Mucosa of rectum (tissue), 2 donors: ENCODE measurements around the gene CALM3.

Experiments
- H3K27ac ChIP-seq, 2 donors: one replicate each; pipeline ENCODE4 v1.7.0; 2013; ENCODE audit warnings: inconsistent platforms in 2 of 2, low read depth in 2 of 2, low read length in 2 of 2
- H3K27me3 ChIP-seq, 2 donors: one replicate each; pipeline ENCODE4 v1.7.0; 2013; ENCODE audit warnings: low read length in 2 of 2; ENCODE audit not compliant: control insufficient read depth in 2 of 2, insufficient read depth in 2 of 2
- H3K36me3 ChIP-seq, 2 donors: one replicate each; pipeline ENCODE4 v1.7.0; 2013; ENCODE audit warnings: low read length in 2 of 2; ENCODE audit not compliant: control insufficient read depth in 2 of 2, insufficient read depth in 2 of 2
- H3K4me1 ChIP-seq, 2 donors: one replicate each; pipeline ENCODE4 v1.7.0; 2013; ENCODE audit warnings: low read length in 2 of 2, mild to moderate bottlenecking in 1 of 2; ENCODE audit not compliant: control insufficient read depth in 2 of 2, insufficient read depth in 2 of 2
- H3K4me3 ChIP-seq, 2 donors: one replicate each; pipeline ENCODE4 v1.7.0; 2013; ENCODE audit warnings: low read length in 2 of 2
- H3K9ac ChIP-seq, 2 donors: one replicate each; pipeline ENCODE4 v1.7.0; 2013; ENCODE audit warnings: low read length in 2 of 2, low read depth in 1 of 2, mild to moderate bottlenecking in 1 of 2
- H3K9me3 ChIP-seq, 2 donors: one replicate each; pipeline ENCODE4 v1.7.0; 2013; ENCODE audit warnings: low read length in 2 of 2; ENCODE audit not compliant: control insufficient read depth in 2 of 2
- donor health status: healthy.
- donor health status: Normal muscosa, but diverticular disease.

Gene CALM3

DNA sequence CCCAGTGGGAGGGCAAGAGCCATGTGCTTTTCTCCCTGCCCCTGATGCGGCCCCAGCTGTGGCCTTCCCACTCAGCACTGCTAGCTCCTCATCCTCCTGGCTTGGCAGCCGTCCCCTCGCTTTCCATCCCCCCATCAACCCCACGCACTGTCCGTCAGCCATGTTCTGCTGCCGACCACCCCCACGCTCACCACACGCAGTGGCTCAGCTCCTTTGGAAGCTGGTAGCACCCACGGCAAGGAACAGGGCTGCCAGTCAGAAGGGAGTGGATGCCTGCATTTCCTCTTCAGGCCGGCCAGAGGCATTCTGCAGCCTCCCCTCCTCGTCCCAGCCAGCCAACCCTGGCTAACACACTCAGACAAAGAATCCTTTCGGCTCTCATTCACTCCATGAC, 6.3 kb downstream of the CALM3 start:
- Histone ChIP-seq H3K36me3 (peaks cover 47 to 49% of the 10 kb centered on the region in 2 donors), H3K4me3 (no peak overlapping the region), H3K27me3 (no peaks in the 10 kb centered on the region), H3K9me3 (no peaks in the 10 kb centered on the region), H3K4me1 (peaks cover 19 to 24% of the 10 kb centered on the region in 2 donors), H3K9ac (no peak overlapping the region), H3K27ac (no peak overlapping the region)

DNA sequence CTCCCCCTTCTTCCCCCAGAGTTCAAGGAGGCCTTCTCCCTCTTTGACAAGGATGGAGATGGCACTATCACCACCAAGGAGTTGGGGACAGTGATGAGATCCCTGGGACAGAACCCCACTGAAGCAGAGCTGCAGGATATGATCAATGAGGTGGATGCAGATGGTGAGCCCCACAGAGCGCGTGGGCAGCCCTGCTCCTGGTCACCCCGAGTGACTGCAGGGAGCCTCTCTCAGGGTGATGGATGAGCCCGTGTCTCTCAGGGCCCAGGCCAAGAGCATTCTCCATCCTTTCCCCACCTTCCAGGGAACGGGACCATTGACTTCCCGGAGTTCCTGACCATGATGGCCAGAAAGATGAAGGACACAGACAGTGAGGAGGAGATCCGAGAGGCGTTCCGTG, 7.0 kb downstream of the CALM3 start:
- Histone ChIP-seq H3K4me1 (peaks cover 12 to 17% of the 10 kb centered on the region in 2 donors), H3K4me3 (no peak overlapping the region), H3K9me3 (no peaks in the 10 kb centered on the region), H3K9ac (no peak overlapping the region), H3K36me3 (peaks cover 47 to 49% of the 10 kb centered on the region in 2 donors), H3K27ac (no peak overlapping the region), H3K27me3 (no peaks in the 10 kb centered on the region)

DNA sequence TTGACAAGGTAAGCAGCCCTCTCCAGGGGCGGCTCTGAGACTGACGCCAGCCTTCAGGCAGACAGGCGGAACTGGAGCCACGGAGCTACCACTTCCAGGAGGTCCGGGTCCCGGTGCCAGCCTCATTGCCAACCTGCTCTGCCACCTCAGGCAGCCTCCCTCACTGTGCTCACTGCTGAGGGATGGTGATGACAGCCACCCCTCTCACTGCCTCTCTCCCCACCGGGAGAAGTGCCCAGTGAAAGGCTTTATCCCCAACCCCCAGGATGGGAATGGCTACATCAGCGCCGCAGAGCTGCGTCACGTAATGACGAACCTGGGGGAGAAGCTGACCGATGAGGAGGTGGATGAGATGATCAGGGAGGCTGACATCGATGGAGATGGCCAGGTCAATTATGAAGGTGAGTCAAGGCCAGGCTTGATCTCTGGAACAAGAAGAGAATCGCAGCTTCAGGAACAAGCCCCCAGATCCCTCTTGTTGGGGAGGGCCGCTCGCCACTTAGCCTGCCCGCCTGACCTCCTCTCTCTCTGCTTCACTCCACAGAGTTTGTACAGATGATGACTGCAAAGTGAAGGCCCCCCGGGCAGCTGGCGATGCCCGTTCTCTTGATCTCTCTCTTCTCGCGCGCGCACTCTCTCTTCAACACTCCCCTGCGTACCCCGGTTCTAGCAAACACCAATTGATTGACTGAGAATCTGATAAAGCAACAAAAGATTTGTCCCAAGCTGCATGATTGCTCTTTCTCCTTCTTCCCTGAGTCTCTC, 7.6 kb downstream of the CALM3 start:
- Histone ChIP-seq H3K27ac (no peak overlapping the region), H3K4me3 (no peak overlapping the region), H3K27me3 (no peaks in the 10 kb centered on the region), H3K4me1 (peaks cover 6 to 12% of the 10 kb centered on the region in 2 donors), H3K36me3 (peaks cover 47 to 49% of the 10 kb centered on the region in 2 donors), H3K9me3 (no peaks in the 10 kb centered on the region), H3K9ac (no peak overlapping the region)

DNA sequence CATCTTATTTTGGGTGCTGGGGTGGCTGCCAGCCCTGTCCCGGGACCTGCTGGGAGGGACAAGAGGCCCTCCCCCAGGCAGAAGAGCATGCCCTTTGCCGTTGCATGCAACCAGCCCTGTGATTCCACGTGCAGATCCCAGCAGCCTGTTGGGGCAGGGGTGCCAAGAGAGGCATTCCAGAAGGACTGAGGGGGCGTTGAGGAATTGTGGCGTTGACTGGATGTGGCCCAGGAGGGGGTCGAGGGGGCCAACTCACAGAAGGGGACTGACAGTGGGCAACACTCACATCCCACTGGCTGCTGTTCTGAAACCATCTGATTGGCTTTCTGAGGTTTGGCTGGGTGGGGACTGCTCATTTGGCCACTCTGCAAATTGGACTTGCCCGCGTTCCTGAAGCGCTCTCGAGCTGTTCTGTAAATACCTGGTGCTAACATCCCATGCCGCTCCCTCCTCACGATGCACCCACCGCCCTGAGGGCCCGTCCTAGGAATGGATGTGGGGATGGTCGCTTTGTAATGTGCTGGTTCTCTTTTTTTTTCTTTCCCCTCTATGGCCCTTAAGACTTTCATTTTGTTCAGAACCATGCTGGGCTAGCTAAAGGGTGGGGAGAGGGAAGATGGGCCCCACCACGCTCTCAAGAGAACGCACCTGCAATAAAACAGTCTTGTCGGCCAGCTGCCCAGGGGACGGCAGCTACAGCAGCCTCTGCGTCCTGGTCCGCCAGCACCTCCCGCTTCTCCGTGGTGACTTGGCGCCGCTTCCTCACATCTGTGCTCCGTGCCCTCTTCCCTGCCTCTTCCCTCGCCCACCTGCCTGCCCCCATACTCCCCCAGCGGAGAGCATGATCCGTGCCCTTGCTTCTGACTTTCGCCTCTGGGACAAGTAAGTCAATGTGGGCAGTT, 8.6 kb downstream of the CALM3 start:
- no peak overlapping the region for H3K9ac ChIP-seq
- no peak overlapping the region for H3K27ac ChIP-seq
- no peaks in the 10 kb centered on the region for H3K27me3 ChIP-seq
- H3K9me3 ChIP-seq = no peaks in the 10 kb centered on the region
- H3K4me3 ChIP-seq = no peak overlapping the region
- H3K4me1 ChIP-seq = peaks cover 0 to 7% of the 10 kb centered on the region in 2 donors
- H3K36me3 ChIP-seq = peaks cover 47 to 49% of the 10 kb centered on the region in 2 donors

DNA sequence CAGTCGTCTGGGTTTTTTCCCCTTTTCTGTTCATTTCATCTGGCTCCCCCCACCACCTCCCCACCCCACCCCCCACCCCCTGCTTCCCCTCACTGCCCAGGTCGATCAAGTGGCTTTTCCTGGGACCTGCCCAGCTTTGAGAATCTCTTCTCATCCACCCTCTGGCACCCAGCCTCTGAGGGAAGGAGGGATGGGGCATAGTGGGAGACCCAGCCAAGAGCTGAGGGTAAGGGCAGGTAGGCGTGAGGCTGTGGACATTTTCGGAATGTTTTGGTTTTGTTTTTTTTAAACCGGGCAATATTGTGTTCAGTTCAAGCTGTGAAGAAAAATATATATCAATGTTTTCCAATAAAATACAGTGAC, 9.3 kb downstream of the CALM3 start:
- Histone ChIP-seq H3K9ac (no peak overlapping the region), H3K4me3 (no peak overlapping the region), H3K4me1 (peaks cover 0 to 7% of the 10 kb centered on the region in 2 donors), H3K9me3 (no peaks in the 10 kb centered on the region), H3K27me3 (no peaks in the 10 kb centered on the region), H3K27ac (no peak overlapping the region), H3K36me3 (peaks cover 47 to 48% of the 10 kb centered on the region in 2 donors)

DNA sequence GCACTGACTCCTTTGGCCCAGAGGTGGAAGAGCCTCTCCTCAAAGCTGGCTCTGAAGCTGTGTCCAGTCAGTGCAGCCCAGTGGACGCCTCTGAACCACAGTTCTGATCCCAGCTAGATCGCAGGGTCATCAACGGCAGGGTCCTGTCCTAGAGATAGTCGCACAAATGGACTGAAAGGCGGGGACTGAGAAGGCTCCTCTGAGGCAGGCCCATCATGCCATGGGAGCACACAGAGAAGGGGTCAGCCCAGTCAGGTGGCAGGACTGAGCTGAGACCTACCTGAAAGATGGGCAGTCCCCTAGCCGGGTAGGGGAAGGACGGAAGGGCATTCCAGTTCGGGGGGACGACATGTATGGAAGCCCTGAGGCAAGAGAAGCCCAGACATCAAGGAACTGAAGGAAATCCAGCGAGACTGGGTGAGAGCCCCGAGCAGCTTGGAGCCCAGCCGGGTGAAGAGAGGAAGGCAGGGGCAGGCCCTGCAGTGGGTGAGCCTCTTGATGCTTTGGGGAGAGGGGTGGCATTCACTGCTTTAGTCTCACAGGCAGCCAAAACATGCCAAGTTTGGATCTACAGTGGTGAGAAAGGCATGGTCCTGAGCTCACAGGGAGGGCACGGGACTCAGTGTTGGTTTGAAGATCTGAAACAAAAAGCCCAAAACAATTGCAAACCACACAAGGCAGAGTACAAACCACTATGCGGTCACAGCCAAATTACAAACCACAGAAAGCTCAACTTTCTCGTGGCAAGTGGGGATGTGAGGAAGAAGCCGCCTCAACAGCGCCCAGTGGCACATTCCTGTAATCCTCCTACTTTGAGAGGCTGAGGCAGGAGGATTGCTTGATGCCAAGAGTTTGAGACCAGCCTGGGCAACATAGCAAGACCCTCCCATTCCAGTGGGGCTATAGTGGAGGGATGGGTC, 10.0 kb downstream of the CALM3 start:
- no peak overlapping the region for H3K27ac ChIP-seq
- peaks cover 40 to 41% of the 10 kb centered on the region in 2 donors for H3K36me3 ChIP-seq
- no peaks in the 10 kb centered on the region for H3K27me3 ChIP-seq
- H3K4me3 ChIP-seq = no peak overlapping the region
- H3K9me3 ChIP-seq = no peaks in the 10 kb centered on the region
- peaks cover 0 to 7% of the 10 kb centered on the region in 2 donors for H3K4me1 ChIP-seq
- no peak overlapping the region for H3K9ac ChIP-seq

DNA sequence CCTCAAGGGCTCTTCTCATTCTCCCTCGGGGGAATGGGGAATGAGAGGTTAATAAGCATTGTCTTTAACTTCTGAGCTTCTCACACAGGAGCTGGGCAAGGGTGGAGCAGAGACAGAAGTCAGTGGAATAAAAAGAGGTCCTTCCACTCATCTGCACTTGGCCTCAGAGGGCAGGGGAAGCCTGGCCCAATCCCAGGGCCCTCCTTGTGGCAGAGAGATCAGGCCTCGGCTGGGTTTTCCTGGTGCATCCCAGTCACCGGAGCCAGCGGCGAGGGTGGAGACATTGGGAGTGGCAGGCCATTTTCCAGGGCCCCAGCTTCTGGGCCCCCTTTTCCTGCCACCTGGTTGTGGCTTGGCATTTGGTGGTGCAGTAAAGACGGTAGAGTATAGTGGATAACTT, 10.6 kb downstream of the CALM3 start:
- H3K9me3 ChIP-seq = no peaks in the 10 kb centered on the region
- peaks cover 34 to 35% of the 10 kb centered on the region in 2 donors for H3K36me3 ChIP-seq
- H3K27me3 ChIP-seq = no peaks in the 10 kb centered on the region
- peaks cover under 1 to 9% of the 10 kb centered on the region in 2 donors for H3K4me1 ChIP-seq
- no peak overlapping the region for H3K9ac ChIP-seq
- H3K27ac ChIP-seq = no peak overlapping the region
- no peak overlapping the region for H3K4me3 ChIP-seq

DNA sequence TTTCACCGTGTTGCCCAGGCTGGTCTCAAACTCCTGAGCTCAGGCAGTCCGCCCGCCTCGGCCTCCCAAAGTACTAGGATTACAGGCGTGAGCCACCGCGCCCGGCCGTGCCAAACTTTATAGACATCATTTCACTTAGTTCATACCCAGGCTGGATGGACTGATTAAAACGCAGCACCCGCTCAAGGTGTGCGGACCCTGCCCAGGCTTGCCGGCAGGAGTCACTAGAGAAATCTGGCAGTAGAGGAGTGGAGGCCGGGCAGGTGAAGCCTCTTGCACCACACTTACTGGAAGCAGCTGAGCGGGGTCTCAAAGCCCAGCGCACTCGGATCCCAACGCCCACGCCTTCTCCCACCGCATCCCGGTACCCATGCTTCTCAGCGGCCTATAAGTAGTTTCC, 12.4 kb downstream of the CALM3 start:
- Histone ChIP-seq H3K9me3 (no peaks in the 10 kb centered on the region), H3K27me3 (peaks cover 0 to 2% of the 10 kb centered on the region in 2 donors), H3K36me3 (peaks cover 17% of the 10 kb centered on the region in 2 donors), H3K27ac (no peak overlapping the region), H3K4me1 (peaks cover 3 to 14% of the 10 kb centered on the region in 2 donors), H3K4me3 (no peak overlapping the region), H3K9ac (no peak overlapping the region)

DNA sequence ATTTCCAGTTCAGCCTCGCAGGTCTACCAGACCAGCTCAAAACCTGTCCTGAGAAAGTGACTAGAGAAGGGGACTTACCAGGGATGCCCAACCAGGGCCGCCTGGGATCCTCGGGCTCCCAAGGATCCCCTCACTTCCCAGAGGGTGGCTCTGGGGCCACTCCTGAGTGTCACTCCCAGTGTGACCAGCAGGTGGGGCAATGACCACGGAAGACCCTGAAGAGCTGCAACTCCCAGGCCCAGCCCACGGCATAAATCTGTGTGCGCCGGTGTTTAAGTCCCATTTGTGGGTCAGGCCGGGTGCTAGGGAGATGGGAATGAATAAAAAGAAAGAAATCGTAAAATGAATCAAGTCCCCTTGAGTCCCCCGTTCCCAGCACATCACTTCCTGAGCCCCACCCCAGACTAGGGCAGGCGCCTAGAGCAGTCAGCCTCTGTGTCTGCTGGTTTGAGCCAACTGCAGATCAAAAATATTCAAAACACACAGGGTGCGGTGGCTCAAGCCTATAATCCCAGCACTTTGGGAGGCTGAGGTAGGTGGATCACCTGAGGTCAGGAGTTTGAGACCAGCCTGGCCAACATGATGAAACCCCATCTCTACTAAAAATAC, 13.1 kb downstream of the CALM3 start:
- Histone ChIP-seq H3K36me3 (peaks cover 10% of the 10 kb centered on the region in 2 donors), H3K27ac (no peak overlapping the region), H3K9ac (no peak overlapping the region), H3K9me3 (no peaks in the 10 kb centered on the region), H3K4me3 (no peak overlapping the region), H3K27me3 (peaks cover 0 to 2% of the 10 kb centered on the region in 2 donors), H3K4me1 (peaks cover 3 to 14% of the 10 kb centered on the region in 2 donors)
